Measurements from ENCODE around the gene COA5.
A peak's percentile ranks its signal among the peaks of the same experiment; 100 is the strongest.

Gene COA5

DNA sequence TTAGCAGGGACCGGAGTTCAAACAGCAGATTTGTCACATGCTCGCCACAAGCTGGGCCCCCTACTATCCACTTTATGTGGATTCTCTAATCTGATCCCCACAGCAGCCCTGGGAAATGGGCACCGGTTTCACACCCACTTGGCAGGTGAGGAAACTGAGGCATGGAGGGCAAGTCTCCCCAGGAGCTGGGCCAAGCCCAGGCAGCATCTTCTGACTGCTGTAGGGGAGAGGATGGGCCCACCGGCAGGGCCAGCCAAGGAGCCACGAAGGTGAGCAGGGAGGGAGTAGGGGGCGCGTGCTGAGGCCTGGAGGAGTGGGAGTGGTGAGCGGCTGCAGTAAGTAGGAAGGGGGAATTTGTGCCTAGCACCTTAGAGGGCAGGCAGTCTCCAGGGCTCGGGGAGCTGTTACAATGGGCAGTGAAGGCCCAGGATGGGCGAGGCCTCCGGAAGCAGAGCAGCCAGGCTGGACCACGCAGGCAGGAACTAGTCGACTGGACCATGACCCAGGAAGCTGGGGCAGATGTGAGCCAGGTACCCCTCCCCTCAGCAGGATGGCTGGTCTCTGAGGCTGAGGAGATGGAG is 37.1 kb downstream of the COA5 start:
- DNase-seq = no peak

DNA sequence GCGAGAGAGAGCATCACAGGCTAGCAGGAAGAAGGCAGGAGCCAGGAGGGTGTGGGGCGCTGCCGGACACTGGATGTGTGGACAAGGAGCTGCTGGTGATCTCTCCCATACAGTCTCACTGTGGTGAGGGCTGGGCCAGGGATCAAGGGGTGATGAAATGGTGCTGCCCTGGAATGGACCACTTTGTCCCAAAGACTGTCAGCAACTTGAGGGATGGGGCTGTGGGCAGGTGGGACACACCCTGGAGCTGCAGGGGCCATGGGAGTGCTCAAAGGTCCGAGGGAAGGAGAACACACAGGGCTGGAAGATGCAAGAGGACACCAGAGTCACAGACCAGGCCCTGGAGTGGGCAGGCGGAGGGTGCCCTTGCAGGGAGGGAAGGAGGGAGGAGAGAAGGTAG is 38.0 kb downstream of the COA5 start:
- no peak for DNase-seq

- DNase-seq = no peak
These were observed 38.4 kb downstream of the COA5 start for GRCh38 chr2:98569915-98570314.

GRCh38 chr2:98569197-98569793 is 39.0 kb downstream of the COA5 start:
- peak; percentile 5 to 11 for DNase-seq

DNA sequence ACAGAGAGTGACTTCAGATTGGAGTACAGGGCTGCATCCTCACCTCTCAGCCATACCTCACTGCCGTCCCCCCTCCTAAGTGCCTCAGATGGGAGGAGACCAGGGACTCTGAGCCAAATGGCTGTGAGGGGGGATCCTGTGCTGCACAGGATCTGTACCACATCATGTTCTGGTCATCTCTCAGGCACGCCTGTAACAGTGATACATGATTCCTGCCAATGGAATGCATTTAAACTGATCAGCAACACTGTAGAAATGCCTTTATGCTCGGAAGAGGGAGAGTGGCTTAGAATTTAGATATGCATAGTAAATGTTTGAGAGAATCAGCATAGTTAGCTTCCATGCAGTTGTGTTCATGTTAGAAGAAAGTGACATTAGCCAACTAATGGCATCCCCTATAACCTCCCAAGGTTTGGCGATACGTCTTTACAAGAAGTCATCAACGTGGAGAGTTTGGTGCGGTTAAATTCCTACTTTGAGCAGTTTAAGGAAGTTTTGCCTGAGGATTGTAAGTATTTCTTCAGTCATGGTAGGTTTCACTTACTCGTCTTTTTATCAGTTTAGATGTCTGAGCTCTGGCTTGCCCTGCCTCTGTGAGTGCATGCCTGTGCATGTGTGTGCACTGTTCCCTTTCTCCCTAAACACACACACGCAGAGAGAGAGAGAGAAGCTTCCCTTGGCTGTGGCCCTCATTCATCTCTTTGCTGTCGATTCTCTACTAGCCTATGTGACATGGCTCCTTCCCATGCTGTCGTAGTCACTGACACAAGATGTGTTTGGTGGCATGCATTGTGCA is 40.0 kb downstream of the COA5 start:
- no peak for DNase-seq

GRCh38 chr2:98565941-98566340 is 42.4 kb downstream of the COA5 start:
- DNase-seq = no peak

DNA sequence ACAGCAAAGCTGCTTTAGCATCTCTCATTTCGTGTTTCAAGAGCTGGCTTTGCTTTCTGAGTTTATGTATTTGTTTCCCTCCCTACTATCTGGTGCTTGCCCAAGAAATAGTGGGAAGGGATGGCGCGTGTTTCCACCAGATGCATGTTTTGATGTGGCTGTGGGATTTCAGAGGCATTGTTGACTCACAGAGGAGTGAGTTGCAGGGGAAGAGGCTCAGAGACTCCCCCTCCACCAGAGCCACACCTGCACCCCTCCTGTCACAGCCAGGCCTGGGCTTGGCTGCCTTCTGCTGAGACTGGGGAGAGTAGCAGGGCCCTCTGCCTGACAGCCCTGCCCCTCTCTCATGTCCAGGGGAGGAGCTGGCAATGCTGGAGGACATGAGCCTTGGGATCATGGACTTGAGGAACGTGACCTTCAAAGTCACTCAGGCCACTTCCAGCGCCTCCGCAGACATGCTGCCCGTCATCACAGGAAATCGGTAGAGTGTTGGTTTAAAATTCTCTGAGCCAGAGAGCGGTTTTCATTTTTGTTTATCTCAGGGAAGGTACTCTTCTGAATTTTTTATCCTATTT is 42.9 kb downstream of the COA5 start:
- DNase-seq = no peak

DNA sequence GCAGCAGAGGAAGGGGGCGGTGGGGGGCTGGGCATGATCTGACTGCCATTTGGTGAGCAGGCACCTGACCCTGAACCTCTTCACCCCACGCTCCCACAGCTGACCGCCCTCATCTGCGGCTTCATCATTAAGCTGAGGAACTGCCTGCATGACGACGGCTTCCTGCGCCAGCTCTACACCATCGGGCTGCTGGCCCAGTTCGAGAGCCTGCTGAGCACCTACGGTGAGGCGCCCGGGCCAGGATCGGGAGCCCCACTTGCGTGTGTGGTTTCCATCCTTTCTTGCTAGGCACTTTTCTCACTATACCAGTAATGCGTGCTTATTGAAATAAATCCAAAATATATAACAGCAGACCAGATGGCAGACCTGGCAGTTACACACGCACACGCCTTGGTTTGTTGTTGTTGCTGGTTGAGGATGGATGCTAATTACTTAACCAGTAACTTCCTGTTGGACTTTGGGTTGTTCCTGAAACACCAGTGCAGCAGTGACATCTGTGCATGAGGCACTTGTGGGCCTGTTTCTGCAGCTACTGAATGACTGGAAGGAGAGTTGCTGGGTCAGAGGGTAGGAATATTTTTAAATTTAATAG is 43.7 kb downstream of the COA5 start:
- no peak for DNase-seq

DNA sequence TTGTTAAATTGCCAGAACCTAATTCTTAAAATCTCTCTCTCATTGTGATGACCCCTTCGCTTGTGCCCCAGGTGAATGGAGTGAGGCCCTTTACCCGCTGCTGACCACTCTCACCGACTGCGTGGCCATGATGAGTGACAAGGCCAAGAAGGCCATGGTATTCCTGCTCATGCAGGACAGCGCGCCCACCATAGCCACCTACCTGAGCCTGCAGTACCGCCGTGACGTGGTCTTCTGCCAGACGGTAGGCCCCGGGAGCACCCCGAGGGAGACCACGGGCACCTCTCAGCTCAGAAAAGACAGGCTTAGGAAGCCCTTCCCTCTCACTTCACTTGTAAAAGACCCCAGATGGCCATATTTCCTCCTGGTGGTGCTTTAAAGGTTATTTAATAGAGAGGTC is 44.9 kb downstream of the COA5 start:
- no peak for DNase-seq

DNA sequence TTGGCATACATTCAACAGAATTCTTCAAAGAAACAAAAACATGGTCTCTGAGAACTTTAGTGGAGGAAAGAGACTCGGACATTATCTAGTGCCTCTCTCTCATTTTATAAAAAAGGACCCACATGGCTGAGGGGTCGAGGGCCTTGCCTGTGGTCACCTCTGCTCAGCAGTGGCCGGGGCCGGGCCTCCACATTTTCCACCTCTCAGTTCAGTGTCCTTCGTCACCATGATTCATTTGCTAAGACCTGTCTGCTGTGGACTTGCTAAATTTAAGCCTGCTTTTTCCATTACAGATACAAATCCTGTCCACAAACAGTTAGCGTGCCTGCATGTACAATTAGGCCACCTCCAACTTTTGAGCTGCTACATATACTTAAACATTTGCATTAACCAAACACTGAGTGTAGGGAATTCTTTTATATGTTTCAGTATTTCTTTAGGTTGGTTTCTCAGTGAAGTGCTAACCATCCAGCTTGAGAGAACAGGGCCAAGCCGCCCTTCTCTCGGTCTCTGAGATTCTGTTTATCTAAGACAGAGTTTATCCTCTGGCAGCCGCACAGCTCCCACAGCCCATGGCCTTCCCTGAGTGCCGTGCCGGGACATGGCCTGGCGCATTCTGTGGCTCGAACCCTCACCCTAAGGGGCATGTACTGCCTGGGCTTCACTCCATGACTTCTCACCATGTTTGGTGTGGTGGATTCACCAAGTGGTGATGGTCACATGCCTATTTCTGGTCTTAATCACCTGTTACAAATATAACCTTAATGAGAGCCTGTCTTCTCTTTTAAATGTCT is 46.2 kb downstream of the COA5 start:
- no peak for DNase-seq

- no peak for DNase-seq
These were observed 47.3 kb downstream of the COA5 start for GRCh38 chr2:98561018-98561417.

GRCh38 chr2:98560256-98560771 is 48.0 kb downstream of the COA5 start:
- no peak for DNase-seq

GRCh38 chr2:98559581-98559980 is 48.7 kb downstream of the COA5 start:
- DNase-seq = no peak

- no peak for DNase-seq
These were observed 49.3 kb downstream of the COA5 start for GRCh38 chr2:98558852-98559530.

GRCh38 chr2:98556344-98557033 is 51.8 kb downstream of the COA5 start:
- no peak for DNase-seq

- DNase-seq = no peak
These were observed 52.6 kb downstream of the COA5 start for GRCh38 chr2:98555696-98556095.

GRCh38 chr2:98554116-98554861 is 54.0 kb downstream of the COA5 start:
- DNase-seq = no peak

DNA sequence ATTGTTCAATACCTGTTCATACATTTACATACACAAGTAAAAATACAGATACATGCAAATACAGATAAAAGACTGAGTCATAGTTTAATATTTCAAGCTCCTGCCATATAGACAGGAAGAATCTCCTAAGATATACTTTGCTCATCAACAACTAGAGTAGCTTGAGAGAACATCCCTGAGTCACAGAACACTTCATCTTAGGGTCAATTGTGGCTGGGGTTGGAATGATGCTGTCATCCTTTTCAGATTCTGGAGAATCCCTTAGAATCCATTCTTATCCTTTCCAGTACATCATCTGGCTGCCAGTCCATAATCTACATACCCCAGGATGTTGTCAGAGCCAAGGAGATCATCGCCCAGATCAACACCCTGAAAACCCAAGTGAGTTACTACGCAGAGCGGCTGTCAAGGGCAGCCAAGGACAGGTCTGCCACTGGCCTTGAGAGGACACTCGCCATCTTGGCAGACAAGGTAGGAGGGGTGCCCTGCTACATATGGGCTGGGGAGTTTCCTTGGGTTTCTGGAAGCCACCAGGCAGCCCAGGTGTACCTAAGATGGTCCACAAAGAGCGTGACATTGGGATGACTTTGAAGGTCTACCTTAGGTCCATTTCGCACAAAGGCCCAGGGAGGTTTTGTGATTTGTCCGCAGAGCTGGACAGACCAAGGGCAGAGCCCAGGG is 55.7 kb downstream of the COA5 start:
- no peak for DNase-seq

- no peak for DNase-seq
These were observed 57.0 kb downstream of the COA5 start for GRCh38 chr2:98551316-98551715.

DNA sequence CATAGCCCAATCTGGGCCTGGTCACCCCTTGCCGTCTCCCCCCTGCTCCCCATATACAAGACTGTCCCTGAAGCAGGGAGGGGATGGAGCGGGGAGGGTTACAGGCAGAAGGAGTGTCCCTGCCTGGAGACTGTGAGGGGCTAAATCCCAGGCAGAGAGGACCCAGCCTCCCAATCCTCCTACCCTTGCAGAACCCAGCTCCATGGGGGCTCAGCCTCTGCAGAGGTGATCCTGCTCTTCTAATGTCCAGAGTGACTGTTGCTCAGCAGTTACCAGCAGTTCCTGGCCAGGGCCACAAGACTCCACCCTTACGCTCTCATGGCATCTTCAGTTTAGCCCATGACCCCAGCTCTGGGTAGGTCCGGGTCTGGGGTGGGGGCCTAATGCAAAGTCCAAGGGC is 58.1 kb downstream of the COA5 start:
- DNase-seq = no peak

All from NCI-H2081 (cell line).